Gastrocnemius medialis (tissue), 4 donors: ENCODE measurements around the gene RPA3.

Experiments
- POLR2A ChIP-seq, 2 donors: fragments of 450-650 bp; IDR thresholded peaks; one replicate each; pipeline ENCODE4 v1.6.1; 2017; ENCODE audit warnings: antibody characterized with exemption in 2 of 2, mild to moderate bottlenecking in 2 of 2, moderate library complexity in 2 of 2
- TF ChIP-seq, protein P1 (sequence below), 5 experiments: fragments of 450-650 bp in 3 of 5; fragments of 200-600 bp in 2 of 5; sonication (generic) in 2 of 5; IDR thresholded peaks in 4 of 5; conservative IDR thresholded peaks in 1 of 5; 1 replicate in 4 of 5; 2 replicates in 1 of 5; pipeline ENCODE4 v1.5.1; 2016 to 2019; ENCODE audit warnings: antibody characterized with exemption in 5 of 5, mild to moderate bottlenecking in 3 of 5, moderate library complexity in 3 of 5

DNA sequence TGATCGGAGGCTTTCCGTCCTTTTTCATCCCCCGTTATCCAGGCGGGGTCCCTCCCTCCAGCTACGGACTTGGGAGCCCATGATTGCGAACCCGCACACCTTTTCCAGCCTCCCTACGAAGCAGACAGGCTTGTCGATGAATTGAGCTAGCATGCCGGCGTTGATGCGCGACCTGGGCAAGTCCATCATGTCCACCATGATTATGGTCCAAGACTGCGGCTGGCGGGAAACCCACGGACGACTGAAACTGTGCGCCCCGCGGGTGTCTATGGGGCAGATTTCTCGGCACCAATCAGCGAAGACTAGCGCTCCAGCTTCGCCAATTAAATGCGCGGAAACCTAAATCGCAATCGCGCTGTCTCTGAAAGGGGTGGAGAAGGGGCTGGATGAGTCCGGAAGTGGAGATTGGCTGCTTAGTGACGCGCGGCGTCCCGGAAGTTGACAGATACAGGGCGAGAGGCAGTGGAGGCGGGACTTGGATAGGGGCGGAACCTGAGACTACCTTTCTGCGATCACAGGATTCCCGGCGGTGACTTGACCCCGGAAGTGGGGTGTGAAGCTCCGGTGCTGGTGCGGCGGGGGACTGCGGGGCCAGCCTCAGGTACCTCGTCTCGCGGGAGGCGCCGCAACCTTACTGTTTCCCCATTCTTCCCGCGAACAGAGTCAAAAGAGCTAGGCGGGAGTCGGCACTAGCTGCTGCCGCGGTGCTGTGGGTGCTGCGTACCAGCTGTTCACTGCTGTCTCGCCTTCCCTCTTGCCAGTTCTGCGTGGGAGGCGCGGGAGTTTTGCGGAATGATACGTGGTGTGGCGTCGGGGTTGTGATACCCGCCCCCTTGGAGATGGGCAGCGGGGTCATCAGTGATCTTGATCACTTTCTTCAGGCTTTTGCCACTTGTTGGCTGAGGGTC lies 77.9 kb downstream of the RPA3 start, which contains the start of gene UMAD1:
- TF ChIP-seq, protein P1, sequence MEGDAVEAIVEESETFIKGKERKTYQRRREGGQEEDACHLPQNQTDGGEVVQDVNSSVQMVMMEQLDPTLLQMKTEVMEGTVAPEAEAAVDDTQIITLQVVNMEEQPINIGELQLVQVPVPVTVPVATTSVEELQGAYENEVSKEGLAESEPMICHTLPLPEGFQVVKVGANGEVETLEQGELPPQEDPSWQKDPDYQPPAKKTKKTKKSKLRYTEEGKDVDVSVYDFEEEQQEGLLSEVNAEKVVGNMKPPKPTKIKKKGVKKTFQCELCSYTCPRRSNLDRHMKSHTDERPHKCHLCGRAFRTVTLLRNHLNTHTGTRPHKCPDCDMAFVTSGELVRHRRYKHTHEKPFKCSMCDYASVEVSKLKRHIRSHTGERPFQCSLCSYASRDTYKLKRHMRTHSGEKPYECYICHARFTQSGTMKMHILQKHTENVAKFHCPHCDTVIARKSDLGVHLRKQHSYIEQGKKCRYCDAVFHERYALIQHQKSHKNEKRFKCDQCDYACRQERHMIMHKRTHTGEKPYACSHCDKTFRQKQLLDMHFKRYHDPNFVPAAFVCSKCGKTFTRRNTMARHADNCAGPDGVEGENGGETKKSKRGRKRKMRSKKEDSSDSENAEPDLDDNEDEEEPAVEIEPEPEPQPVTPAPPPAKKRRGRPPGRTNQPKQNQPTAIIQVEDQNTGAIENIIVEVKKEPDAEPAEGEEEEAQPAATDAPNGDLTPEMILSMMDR (IDR thresholded peaks at IDR 0.05 in 4 of 5, conservative IDR thresholded peaks at IDR 0.05 in 1 of 5), result no peak
- TF ChIP-seq POLR2A (IDR thresholded peaks at IDR 0.05), result peak; percentile 74 to 80
